Cerebellar nuclear complex (tissue), 1 donor: ENCODE measurements around the gene C4orf50.
"Not testable (repeated sequence)": the region's sequence is repeated elsewhere in the genome, so short reads cannot be mapped to it uniquely, and the experiment has no call there.

Experiments
- DNase-seq, 2 experiments: peaks; one replicate each; lab custom pipeline; 2025; lab: John Stamatoyannopoulos, UW

C4orf50 gene

GRCh38 chr4:6017030-6017429 is 1.2 kb downstream of the C4orf50 start:
- DNase-seq, result no peak

DNA sequence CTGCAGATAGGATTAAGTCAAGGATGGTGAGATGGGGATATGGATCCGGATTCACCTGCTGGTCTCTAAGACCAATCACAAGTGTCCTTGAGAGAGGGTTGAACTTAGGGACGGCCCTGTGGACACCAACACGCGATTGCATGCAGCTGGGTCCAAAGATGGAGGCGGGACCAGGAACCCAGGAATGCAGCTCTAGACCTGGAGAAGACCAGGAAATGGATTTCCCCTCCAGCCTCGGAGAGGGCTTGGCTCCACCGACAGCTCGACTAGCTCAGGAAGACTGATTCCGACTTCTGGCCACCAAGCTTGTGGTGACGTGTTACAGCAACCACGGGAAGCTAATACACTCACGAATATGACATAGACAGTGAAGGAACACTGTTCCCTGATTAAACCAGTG is 4.7 kb downstream of the C4orf50 start:
- DNase-seq, result no peak

DNA sequence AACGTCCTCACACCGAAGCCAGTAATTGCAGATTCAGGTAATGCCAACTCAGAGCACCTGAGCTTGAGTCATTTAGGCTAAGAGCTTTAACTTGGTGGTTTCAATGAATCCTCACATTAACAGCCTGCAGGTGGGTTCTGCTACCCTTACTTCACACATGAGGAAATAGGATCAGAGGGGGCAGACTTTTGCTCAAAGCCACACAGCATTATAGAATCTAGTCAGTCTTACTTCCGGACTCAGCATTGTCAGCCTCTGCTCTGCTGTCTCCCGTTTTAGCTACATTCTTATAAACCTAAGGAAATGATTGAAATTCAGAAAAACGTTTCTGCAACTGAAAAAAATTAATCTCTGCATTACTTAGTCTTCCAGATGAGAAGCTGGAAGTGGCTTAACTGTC is 6.0 kb downstream of the C4orf50 start:
- DNase-seq, result no peak

GRCh38 chr4:6011686-6012085 is 6.5 kb downstream of the C4orf50 start:
- DNase-seq, result peak in 1 of 2 experiments; percentile 33

GRCh38 chr4:6011271-6011671 is 7.0 kb downstream of the C4orf50 start:
- DNase-seq, result no peak

DNA sequence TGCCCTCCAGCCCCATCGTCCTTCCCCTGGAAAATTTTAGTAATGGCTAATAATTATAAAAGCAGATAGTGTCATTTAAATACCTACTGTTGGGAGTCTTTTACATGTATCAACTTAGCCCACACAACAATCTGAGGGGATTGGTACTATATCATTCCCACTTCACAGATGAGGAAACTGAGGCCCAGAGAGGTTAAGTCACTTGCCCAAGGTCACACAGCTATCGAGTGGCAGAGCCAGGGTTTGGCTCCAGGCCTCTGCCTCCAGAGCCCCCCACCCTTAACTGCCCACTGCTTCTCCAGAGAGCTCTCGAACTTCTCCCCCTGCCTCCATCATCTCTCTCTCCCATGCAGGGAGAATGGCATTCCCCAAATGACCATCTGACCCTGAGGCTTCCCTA is 7.4 kb downstream of the C4orf50 start:
- DNase-seq, result no peak

GRCh38 chr4:6009452-6009851 is 8.8 kb downstream of the C4orf50 start:
- no peak for DNase-seq

DNA sequence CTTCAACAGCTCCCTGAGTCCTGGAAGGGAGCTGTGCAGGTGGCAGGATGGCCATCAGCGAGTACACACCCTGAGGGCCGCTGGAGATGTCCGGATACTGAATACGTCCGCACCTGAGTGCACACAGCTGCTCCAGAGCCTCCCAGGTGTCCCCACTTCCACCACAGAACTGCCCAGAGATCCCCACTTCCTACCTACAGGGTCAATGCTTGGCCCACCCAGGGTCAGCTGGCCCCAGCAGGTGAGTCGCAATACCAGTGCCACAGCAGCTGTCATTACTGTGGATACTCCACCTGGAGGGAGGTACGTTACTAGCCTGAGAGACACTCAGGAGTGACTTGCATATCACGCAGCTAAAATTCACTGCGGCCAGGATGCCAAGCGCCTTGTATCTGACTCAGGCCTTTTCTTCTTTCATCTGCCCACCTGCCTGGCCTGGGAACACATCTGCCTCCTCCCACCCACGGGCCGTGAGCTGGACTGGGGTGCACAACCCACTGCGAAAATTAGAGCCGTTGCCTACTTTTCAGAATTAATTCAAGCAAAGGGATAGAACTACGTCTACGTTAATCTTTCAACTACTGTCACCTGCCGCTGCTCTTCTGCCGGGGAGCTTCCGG is 9.4 kb downstream of the C4orf50 start:
- DNase-seq, result no peak

DNA sequence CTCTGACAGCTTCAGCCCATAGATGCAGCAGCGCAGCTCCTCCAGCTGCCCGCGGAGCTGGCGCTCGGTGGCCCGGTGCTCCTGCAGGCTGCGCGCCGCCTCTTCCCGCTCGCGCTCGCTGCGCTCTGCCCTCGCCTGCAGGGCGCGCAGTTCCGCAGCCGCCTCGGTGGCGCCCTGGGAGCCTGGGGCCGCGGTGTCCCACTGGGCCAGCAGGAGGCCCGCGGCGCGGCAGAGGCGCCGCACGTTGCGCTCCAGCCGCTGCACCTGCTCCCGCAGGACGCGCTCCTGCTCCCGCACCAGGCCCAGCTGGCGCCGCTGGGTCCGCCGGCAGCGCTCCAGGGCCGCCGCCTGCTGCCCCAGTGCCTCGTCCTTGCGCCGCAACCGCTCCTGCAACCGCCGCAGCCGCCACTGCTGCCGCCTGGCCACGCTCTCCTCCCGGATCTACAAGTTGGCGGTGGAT is 10.1 kb downstream of the C4orf50 start:
- DNase-seq, result no peak

DNA sequence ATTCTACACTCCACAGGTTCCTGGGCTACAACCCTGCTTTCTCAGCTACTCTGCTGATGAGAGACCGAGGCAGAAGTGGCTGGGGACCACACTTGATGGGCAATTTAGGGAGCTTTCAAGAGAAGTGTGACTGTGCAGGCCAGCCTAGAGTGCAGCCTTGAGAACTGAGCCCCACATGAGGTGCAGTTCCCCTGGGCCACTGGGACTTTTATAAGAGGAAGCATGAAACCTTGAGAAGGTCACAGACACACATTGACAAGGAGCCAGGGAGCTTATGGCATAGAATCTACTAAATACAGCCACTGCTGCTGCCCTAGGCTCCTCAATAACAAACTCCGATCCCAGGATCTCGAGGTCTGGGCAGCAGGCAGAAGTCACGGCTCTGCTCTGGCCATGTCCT is 13.1 kb downstream of the C4orf50 start:
- DNase-seq, result no peak

GRCh38 chr4:6003485-6003884 is 14.7 kb downstream of the C4orf50 start:
- DNase-seq, result not testable (repeated sequence)

DNA sequence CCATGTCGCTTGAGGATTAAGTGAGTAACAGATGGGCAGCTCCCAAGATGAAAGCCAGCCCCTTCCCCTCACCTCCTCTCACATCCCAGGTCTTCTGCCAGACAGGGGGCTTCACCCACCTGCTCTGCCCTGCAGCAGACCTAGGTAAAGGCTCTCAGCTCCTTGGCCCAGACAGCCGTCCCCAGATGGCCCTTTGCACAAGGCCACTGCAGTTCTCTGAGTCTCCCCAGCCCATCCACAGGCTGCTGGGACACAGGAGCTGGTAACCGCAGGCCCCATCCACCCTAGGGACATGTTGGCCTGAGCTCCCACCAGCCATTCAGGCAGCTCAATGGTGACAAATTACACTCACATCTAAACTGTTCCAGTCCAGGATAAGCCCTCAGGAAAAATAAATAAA is 15.3 kb downstream of the C4orf50 start:
- DNase-seq, result no peak

GRCh38 chr4:6002492-6002833 is 15.8 kb downstream of the C4orf50 start:
- no peak for DNase-seq

GRCh38 chr4:6001680-6002491 is 16.3 kb downstream of the C4orf50 start:
- no peak for DNase-seq

- no peak for DNase-seq
Measured at GRCh38 chr4:5999830-6000365, 18.3 kb downstream of the C4orf50 start.

- DNase-seq, result no peak
Measured at GRCh38 chr4:5999356-5999755, 18.9 kb downstream of the C4orf50 start.

- DNase-seq, result peak in 1 of 2 experiments; percentile 68
Measured at GRCh38 chr4:5998333-5998936, 19.8 kb downstream of the C4orf50 start.

- DNase-seq, result no peak
Measured at GRCh38 chr4:5996641-5997040, 21.6 kb downstream of the C4orf50 start.

- DNase-seq, result no peak
Measured at GRCh38 chr4:5995901-5996623, 22.2 kb downstream of the C4orf50 start.

DNA sequence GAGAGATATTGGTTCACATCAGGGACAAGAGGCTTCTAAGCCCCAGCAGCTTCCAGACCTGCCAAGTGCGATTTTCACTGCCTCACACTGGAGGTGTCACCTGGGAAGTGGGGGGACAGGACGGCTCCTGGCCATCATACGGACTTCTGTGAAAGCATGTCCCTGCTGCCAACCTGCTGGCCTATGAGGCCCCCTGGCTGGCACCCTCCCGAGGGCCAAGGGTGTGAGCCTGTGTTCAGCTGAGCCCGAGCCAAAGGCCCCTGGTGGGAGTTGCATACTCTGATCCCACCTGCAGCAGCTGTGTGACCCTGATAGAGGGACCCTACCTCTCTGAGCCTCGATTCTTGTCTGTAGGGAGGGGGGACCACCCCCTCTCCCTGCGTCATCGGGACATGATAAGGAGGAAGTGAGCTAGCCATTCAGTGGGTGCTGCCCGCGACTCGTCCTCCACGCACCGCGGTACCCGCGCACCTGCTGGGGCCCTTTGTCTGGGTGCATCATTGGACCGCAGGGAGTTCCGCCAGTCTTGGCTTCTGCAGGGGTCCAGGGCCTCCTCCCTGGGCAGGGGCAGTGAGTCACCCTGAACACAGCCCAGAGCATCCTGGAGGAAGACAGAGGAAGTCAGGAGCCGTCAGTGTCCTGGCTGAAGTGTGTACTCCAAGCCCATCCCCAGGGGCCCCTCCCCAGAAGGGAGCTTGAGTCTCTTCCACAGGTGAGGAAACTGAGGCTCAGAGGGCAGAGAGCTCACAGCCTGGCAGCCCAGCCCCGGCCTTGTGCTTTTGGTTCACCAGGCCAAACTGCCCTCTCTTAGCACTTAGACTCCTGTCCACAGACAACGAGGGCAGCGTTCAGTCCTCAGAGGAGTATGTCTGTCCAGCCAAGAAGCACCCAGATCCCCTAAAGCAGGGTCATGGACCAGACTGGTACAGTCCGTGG is 24.1 kb downstream of the C4orf50 start:
- no peak for DNase-seq

DNA sequence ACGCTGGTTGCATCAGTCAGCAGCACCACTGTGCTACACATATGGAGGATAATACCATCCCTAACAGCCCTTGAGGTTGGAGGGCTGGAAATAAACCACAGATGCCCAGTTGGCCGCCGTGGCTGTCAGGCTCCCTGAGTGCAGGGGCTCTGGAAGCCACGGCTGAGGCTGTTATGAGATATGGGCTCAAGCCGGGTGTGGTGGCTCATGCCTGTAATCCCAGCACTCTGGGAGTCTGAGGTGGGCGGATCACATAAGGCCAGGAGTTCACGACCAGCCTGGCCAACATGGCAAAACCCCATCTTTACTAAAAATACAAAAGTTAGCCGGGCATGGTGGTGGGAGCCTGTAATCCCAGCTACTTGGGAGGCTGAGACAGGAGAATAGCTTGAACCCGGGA is 24.9 kb downstream of the C4orf50 start:
- not testable (repeated sequence) for DNase-seq
